Measurements from ENCODE around the gene COQ5. TPM values are rescaled to one million over a fixed set of nuclear protein-coding genes. Genes with fewer than 3 reads are reported as not detected.
"Not testable (repeated sequence)": the region's sequence is repeated elsewhere in the genome, so short reads cannot be mapped to it uniquely, and the experiment has no call there.

The COQ5 gene
- total RNA-seq, 1 experiment from 2014 or later = 32.2 TPM

GRCh38 chr12:120532701-120533238 is 3.8 kb upstream of the COQ5 start:
- Histone ChIP-seq H4K20me1 (ENCODE audit: insufficient read depth) (peaks cover 28% of the 10 kb centered on the region), H3F3A (ENCODE audit: insufficient read depth, low read depth) (peaks cover 32% of the 10 kb centered on the region), H3K9me3 (ENCODE audit: insufficient read depth, low read depth) (no peaks in the 10 kb centered on the region), H3K27me3 (ENCODE audit: insufficient read depth, low read depth) (no peaks in the 10 kb centered on the region), H3K9me2 (ENCODE audit: insufficient read depth) (no peaks in the 10 kb centered on the region), H3K79me2 (ENCODE audit: low read depth) (peaks cover 42% of the 10 kb centered on the region), H3K27ac (no peak overlapping the region), H3K4me1 (replicated peaks; ENCODE audit: insufficient read depth) (peaks cover 40% of the 10 kb centered on the region), H3K4me3 (no peak overlapping the region), H3K4me2 (no peak overlapping the region), H3K36me3 (ENCODE audit: low read depth) (peaks cover 19% of the 10 kb centered on the region; the same call in 1 of the 2 replicates), H2AFZ (no peak overlapping the region)
- DNase-seq = no peak
- ChIA-PET POLR2A (ENCODE audit: unreplicated experiment) (no interaction called here), CTCF (no interaction called here)
- TF ChIP-seq CTCF (conservative IDR thresholded peaks at IDR 0.05) (no peak), EZH2 (IDR thresholded peaks at IDR 0.05; ENCODE audit: low read depth) (no peak)
- BruUV-seq (replicated peaks) = no TSS peak
- intact Hi-C loops (cut with micrococcal nuclease; ENCODE audit: unreplicated experiment) = no loop called here

- H3K36me3 ChIP-seq (ENCODE audit: low read depth); DNase-seq; BruUV-seq (replicated peaks); H3K27me3 ChIP-seq (ENCODE audit: insufficient read depth, low read depth); intact Hi-C loops (cut with micrococcal nuclease; ENCODE audit: unreplicated experiment); POLR2A ChIA-PET (ENCODE audit: unreplicated experiment); H3K9me2 ChIP-seq (ENCODE audit: insufficient read depth); CTCF ChIA-PET; H3K9me3 ChIP-seq (ENCODE audit: insufficient read depth, low read depth); H4K20me1 ChIP-seq (ENCODE audit: insufficient read depth): not testable (repeated sequence)
- peaks cover 18% of the 10 kb centered on the region for H3K79me2 ChIP-seq (ENCODE audit: low read depth)
- peak overlapping the region; percentile 68 for H3K27ac ChIP-seq
- peaks cover 44% of the 10 kb centered on the region for H3F3A ChIP-seq (ENCODE audit: insufficient read depth, low read depth)
- peaks cover 24% of the 10 kb centered on the region for H3K4me1 ChIP-seq (replicated peaks; ENCODE audit: insufficient read depth)
- H2AFZ ChIP-seq = peak overlapping the region; percentile 98
- peak overlapping the region; percentile 80 for H3K4me3 ChIP-seq
- peak overlapping the region; percentile 99 for H3K4me2 ChIP-seq
Measured at GRCh38 chr12:120530418-120530761, 1.4 kb upstream of the COQ5 start.

GRCh38 chr12:120529641-120530417 is 871 bp upstream of the COQ5 start:
- TF ChIP-seq CTCF (conservative IDR thresholded peaks at IDR 0.05) (no peak), EZH2 (IDR thresholded peaks at IDR 0.05; ENCODE audit: low read depth) (no peak)
- CTCF ChIA-PET = interaction anchor here (0.7 kb wide), 1 partner anchor 73 kb away, joined by 7 read pairs; no protein-coding TSS in a partner anchor

More at GRCh38 chr12:120529641-120530417, 871 bp upstream of the COQ5 start:
- BruUV-seq (replicated peaks) = no TSS peak
- peaks cover 24% of the 10 kb centered on the region for H3K4me1 ChIP-seq (replicated peaks; ENCODE audit: insufficient read depth)
- H2AFZ ChIP-seq = peak overlapping the region; percentile 98
- H3K79me2 ChIP-seq (ENCODE audit: low read depth) = peaks cover 12% of the 10 kb centered on the region
- no peaks in the 10 kb centered on the region for H3K36me3 ChIP-seq (ENCODE audit: low read depth)
- H3K4me3 ChIP-seq = peak overlapping the region; percentile 80
- peaks cover 40% of the 10 kb centered on the region for H3F3A ChIP-seq (ENCODE audit: insufficient read depth, low read depth)
- no peaks in the 10 kb centered on the region for H3K9me2 ChIP-seq (ENCODE audit: insufficient read depth)
- H3K27me3 ChIP-seq (ENCODE audit: insufficient read depth, low read depth) = no peaks in the 10 kb centered on the region
- H3K27ac ChIP-seq = peak overlapping the region; percentile 68
- DNase-seq = peak; percentile 18 to 54
- H3K9me3 ChIP-seq (ENCODE audit: insufficient read depth, low read depth) = no peaks in the 10 kb centered on the region
- H3K4me2 ChIP-seq = peak overlapping the region; percentile 99
- POLR2A ChIA-PET (ENCODE audit: unreplicated experiment) = interaction anchor here (0.5 to 0.7 kb wide), 4 partner anchors 19 to 1143 kb away, joined by 3 to 5 read pairs (median 4); no protein-coding TSS in a partner anchor
- H4K20me1 ChIP-seq (ENCODE audit: insufficient read depth) = no peaks in the 10 kb centered on the region
- intact Hi-C loops (cut with micrococcal nuclease; ENCODE audit: unreplicated experiment) = loop anchor here (2.0 kb wide), 1 partner anchor 35 kb away; no protein-coding TSS in a partner anchor

All from PC-9 (cell line).